Keratinocyte (primary cell): ENCODE data around the gene SLC35B2. TPM values are rescaled to one million over a fixed set of nuclear protein-coding genes. Genes with fewer than 3 reads are reported as not detected.

ENCODE experiments used
- DNase-seq: peaks from one replicate; pipeline ENCODE4 v3.0.0-alpha.2; 2011; ENCODE audit warnings: low read depth, missing footprints, low spot score
- FAIRE-seq: peaks from 2 replicates; lab custom pipeline; 2011; peaks lifted over from hg19 to GRCh38; lab: Jason Lieb, UNC
- H2AFZ ChIP-seq: 2 replicates; pipeline ENCODE4 v1.6.0; 2012; ENCODE audit warnings: low read length, control low read depth, inconsistent platforms; ENCODE audit not compliant: control insufficient read depth
- H3K27ac ChIP-seq: 2 replicates; pipeline ENCODE4 v1.5.1; 2011; ENCODE audit warnings: low read length; ENCODE audit not compliant: control insufficient read depth, insufficient read depth
- H3K27me3 ChIP-seq: 3 replicates; pipeline ENCODE4 v1.6.0; 2011; ENCODE audit warnings: low read length; ENCODE audit not compliant: control insufficient read depth, insufficient read depth; ENCODE audit errors: extremely low read depth
- H3K36me3 ChIP-seq, 2 experiments: 2 replicates in 1 of 2; 3 replicates in 1 of 2; pipeline ENCODE4 v1.5.1; 2011; ENCODE audit warnings: low read length in 2 of 2, mild to moderate bottlenecking in 1 of 2; ENCODE audit not compliant: control insufficient read depth in 2 of 2, insufficient read depth in 2 of 2; ENCODE audit errors: extremely low read depth in 1 of 2
- H3K4me1 ChIP-seq: 3 replicates; pipeline ENCODE4 v1.5.1; 2011; ENCODE audit warnings: low read length; ENCODE audit not compliant: control insufficient read depth, insufficient read depth; ENCODE audit errors: extremely low read depth
- H3K4me2 ChIP-seq: 3 replicates; pipeline ENCODE4 v1.6.0; 2011; ENCODE audit warnings: low read depth, low read length; ENCODE audit not compliant: control insufficient read depth, insufficient read depth; ENCODE audit errors: extremely low read depth
- H3K4me3 ChIP-seq, 3 experiments: fragments of 200-600 bp in 1 of 3; sonication (generic) in 1 of 3; 2 replicates in 2 of 3; 3 replicates in 1 of 3; pipeline ENCODE4 v1.5.1; 2011 to 2016; ENCODE audit warnings: low read length in 3 of 3, mild to moderate bottlenecking in 3 of 3, control low read depth in 2 of 3, inconsistent platforms in 1 of 3, low read depth in 1 of 3, mixed read lengths in 1 of 3, mixed run types in 1 of 3, moderate library complexity in 1 of 3; ENCODE audit not compliant: control insufficient read depth in 2 of 3, insufficient read depth in 2 of 3; ENCODE audit errors: extremely low read depth in 1 of 3
- H3K79me2 ChIP-seq: 2 replicates; pipeline ENCODE4 v1.6.0; 2012; ENCODE audit warnings: low read length; ENCODE audit not compliant: control insufficient read depth, insufficient read depth
- H3K9ac ChIP-seq: 3 replicates; pipeline ENCODE4 v1.6.0; 2011; ENCODE audit warnings: low read length; ENCODE audit not compliant: control insufficient read depth, insufficient read depth; ENCODE audit errors: extremely low read depth
- H3K9me1 ChIP-seq: 3 replicates; pipeline ENCODE4 v1.6.0; 2011; ENCODE audit warnings: low read length; ENCODE audit not compliant: control insufficient read depth, insufficient read depth; ENCODE audit errors: extremely low read depth
- H3K9me3 ChIP-seq: 2 replicates; pipeline ENCODE4 v1.5.1; 2012; ENCODE audit warnings: low read depth, low read length; ENCODE audit not compliant: control insufficient read depth
- H4K20me1 ChIP-seq: 3 replicates; pipeline ENCODE4 v1.6.0; 2011; ENCODE audit warnings: low read length; ENCODE audit not compliant: control insufficient read depth, insufficient read depth; ENCODE audit errors: extremely low read depth
- EZH2 ChIP-seq: IDR thresholded peaks from one replicate; pipeline ENCODE4 v1.6.1; 2012; ENCODE audit warnings: inconsistent platforms, mild to moderate bottlenecking, low read length, moderate library complexity
- dilution Hi-C: fragments of 300-500 bp; cut with MboI; formaldehyde crosslinking; loops from one replicate; pipeline ENCODE4 v1.7.0; 2020; ENCODE audit warnings: low sequenced_read_pairs; ENCODE audit not compliant: extremely low pct_ligation_motif_present
- polyA plus RNA-seq, 5 experiments: library from polyadenylated mRNA; depleted of rRNA in 3 of 5; stranded (reverse) in 3 of 5; stranded (forward) in 1 of 5; unstranded in 1 of 5; fragments of >200 nt; gene quantifications; 1 replicate in 1 of 5; 2 replicates in 3 of 5; 3 replicates in 1 of 5; pipeline versions ENCODE4 v1.2.1 to v1.2.3, GENCODE V29; 2011 to 2012; ENCODE audit warnings: missing spikeins in 2 of 5, low read depth in 1 of 5, low replicate concordance in 1 of 5
- TF ChIP-seq, protein P1 (sequence below), 3 experiments: IDR thresholded peaks in 1 of 3; conservative IDR thresholded peaks in 1 of 3; optimal IDR thresholded peaks in 1 of 3; 2 replicates in 2 of 3; 3 replicates in 1 of 3; pipeline versions ENCODE3 to v1.5.1; 2011; ENCODE audit warnings: low read length in 3 of 3, mild to moderate bottlenecking in 3 of 3, moderate library complexity in 2 of 3, control low read depth in 1 of 3, inconsistent platforms in 1 of 3; ENCODE audit not compliant: insufficient read depth in 2 of 3; ENCODE audit errors: extremely low read depth in 1 of 3

SLC35B2 gene
- polyA plus RNA-seq, 1 donor (not counting 4 experiments of a cell fraction or from before 2014, with no cell fraction given) = 69.9 TPM

DNA sequence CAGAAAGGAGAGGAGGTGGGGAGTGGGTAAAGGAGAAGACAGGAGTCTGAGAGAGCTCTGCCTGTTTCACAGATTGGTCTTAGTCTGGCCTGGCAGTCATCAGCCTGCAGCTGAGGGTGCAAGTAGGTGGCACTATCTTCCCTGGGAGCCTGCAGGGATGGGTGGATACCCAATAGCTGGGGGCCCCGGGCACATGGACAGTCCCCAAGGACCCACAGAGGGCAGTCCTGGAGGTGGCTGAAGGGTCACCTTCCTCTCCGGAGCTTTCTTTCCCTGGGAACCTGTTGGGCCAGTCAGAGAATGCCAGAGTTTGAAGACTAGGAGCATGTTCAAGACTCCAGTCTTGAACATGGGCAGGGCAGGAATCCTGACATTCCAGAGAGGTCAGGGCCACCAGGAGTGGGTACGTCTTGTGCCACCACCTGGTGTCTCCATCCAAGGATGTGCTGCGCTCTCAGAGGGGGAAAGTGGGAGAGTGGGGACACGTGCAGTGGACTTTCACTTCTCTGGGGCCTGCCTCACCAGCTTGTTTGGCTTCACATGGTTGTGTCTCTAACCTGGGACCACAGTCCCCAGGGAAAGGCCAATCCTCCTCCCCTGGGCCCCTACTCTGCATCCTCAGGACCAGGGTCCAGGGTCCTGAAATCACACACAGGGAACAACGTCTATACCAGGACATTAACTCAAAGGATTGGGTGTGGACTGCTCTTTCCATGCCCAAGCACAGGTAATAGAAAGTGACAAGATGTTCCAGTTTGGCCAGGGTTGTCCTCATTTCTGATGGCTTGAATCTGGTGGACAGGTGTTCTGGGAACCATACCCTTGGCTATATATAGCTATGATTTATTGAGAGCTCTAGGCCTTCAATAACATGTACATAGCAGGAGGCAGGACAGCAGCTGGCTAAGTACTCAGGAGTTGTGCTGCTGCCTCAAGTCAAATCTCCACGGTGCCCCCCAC is 37.8 kb upstream of the SLC35B2 start:
- Histone ChIP-seq H3K27ac (no peak overlapping the region), H3K27me3 (peaks cover 54% of the 10 kb centered on the region), H4K20me1 (peaks cover 3% of the 10 kb centered on the region), H3K4me2 (no peak overlapping the region), H3K4me1 (peaks cover 7% of the 10 kb centered on the region), H3K9me1 (no peaks in the 10 kb centered on the region), H3K9me3 (no peaks in the 10 kb centered on the region), H3K9ac (no peak overlapping the region), H3K79me2 (no peaks in the 10 kb centered on the region), H2AFZ (no peak overlapping the region), H3K36me3 (peaks cover under 1 to 3% of the 10 kb centered on the region in 2 experiments), H3K4me3 (no peak overlapping the region)
- peak; percentile 21 for TF ChIP-seq EZH2
- TF ChIP-seq, protein P1, sequence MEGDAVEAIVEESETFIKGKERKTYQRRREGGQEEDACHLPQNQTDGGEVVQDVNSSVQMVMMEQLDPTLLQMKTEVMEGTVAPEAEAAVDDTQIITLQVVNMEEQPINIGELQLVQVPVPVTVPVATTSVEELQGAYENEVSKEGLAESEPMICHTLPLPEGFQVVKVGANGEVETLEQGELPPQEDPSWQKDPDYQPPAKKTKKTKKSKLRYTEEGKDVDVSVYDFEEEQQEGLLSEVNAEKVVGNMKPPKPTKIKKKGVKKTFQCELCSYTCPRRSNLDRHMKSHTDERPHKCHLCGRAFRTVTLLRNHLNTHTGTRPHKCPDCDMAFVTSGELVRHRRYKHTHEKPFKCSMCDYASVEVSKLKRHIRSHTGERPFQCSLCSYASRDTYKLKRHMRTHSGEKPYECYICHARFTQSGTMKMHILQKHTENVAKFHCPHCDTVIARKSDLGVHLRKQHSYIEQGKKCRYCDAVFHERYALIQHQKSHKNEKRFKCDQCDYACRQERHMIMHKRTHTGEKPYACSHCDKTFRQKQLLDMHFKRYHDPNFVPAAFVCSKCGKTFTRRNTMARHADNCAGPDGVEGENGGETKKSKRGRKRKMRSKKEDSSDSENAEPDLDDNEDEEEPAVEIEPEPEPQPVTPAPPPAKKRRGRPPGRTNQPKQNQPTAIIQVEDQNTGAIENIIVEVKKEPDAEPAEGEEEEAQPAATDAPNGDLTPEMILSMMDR (optimal IDR thresholded peaks at IDR 0.05 in 1 of 3, IDR thresholded peaks at IDR 0.05 in 1 of 3, conservative IDR thresholded peaks at IDR 0.05 in 1 of 3; ENCODE audit: extremely low read depth in 1 of 3, insufficient read depth in 2 of 3, low read length in 3 of 3) = no peak
- no peak for FAIRE-seq
- DNase-seq = no peak
- dilution Hi-C loops = no loop called here

DNA sequence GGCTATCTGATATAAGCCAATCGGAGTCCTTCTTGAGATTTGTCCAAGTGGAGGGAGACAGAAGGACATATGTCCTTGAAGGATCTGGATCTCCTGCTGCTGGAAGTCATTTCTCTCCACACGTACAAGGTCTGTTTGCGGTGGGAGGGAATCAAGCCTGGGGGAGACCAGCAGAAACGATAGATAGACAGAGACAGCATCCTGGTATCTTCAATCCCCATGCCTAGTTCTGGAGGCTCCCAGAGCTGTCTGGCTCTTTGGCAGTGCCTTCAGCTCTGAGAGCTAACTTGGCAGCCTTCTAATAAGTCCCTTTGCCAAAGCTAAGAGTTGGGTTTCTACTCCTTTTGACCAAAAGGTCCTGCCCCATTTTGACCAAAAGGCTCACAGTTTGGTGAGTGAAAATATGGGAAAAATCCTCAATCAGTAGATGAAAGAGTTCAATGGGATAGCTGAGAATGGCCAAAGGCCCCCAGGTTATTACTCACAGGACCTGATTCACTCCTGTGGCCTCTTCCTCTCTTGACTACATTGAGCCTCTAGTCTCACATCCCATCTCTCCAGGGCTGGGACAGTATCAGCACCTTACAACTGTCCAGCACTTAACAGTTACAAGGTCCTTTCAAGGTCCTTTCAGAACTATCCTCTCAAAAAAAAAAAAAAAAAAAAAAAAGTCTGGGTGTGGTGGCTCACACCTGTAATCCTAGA is 35.5 kb upstream of the SLC35B2 start:
- TF ChIP-seq, protein P1 (optimal IDR thresholded peaks at IDR 0.05 in 1 of 3, IDR thresholded peaks at IDR 0.05 in 1 of 3, conservative IDR thresholded peaks at IDR 0.05 in 1 of 3; ENCODE audit: extremely low read depth in 1 of 3, insufficient read depth in 2 of 3, low read length in 3 of 3) = no peak
- TF ChIP-seq EZH2 = no peak
- no peak for FAIRE-seq
- Histone ChIP-seq H2AFZ (no peak overlapping the region), H3K4me3 (no peak overlapping the region), H4K20me1 (peaks cover 3% of the 10 kb centered on the region), H3K9me1 (no peaks in the 10 kb centered on the region), H3K9ac (no peak overlapping the region), H3K9me3 (no peaks in the 10 kb centered on the region), H3K4me1 (peaks cover 4% of the 10 kb centered on the region), H3K27me3 (peaks cover 59% of the 10 kb centered on the region), H3K4me2 (no peak overlapping the region), H3K36me3 (no peaks in the 10 kb centered on the region), H3K79me2 (no peaks in the 10 kb centered on the region), H3K27ac (no peak overlapping the region)
- DNase-seq = no peak
- dilution Hi-C loops = no loop called here
